Peyer's patch (tissue), 4 donors: ENCODE results near the gene KRTAP10-5. TPM values are rescaled to one million over a fixed set of nuclear protein-coding genes. Genes with fewer than 3 reads are reported as not detected.

Experiments
- DNase-seq, 3 donors: peaks; one replicate each; pipeline ENCODE4 v3.0.0-alpha.2; 2017 to 2019
- H3K27ac ChIP-seq, 4 donors: fragments of 200-600 bp; sonication (generic); one replicate each; pipeline ENCODE4 v1.5.1; 2016 to 2019
- H3K27me3 ChIP-seq, 2 donors: fragments of 200-600 bp; sonication (generic); one replicate each; pipeline ENCODE4 v1.5.1; 2019
- H3K36me3 ChIP-seq, 3 donors: fragments of 200-600 bp; sonication (generic); one replicate each; pipeline ENCODE4 v1.5.1; 2016 to 2019
- H3K4me1 ChIP-seq, 4 donors: fragments of 200-600 bp; sonication (generic); one replicate each; pipeline ENCODE4 v1.5.1; 2016 to 2019
- H3K4me3 ChIP-seq, 4 donors: fragments of 200-600 bp; sonication (generic); 1 replicate in 3 of 4; 2 replicates in 1 of 4; pipeline ENCODE4 v1.5.1; 2016 to 2019; ENCODE audit warnings: mild to moderate bottlenecking in 1 of 4
- H3K9me3 ChIP-seq, 4 donors: fragments of 200-600 bp; sonication (generic); one replicate each; pipeline ENCODE4 v1.5.1; 2016 to 2019; ENCODE audit warnings: mild to moderate bottlenecking in 1 of 4
- POLR2A ChIP-seq, 2 donors: fragments of 450-650 bp; IDR thresholded peaks; one replicate each; pipeline ENCODE4 v1.5.1; 2017; ENCODE audit warnings: antibody characterized with exemption in 2 of 2, mild to moderate bottlenecking in 2 of 2, moderate library complexity in 2 of 2
- total RNA-seq, 4 donors: library from RNA; depleted of rRNA; stranded (reverse); fragments of >200 nt; gene quantifications; one replicate each; pipeline ENCODE4 v1.1.0, GENCODE V29; 2016
- TF ChIP-seq, protein P1 (sequence below), 6 experiments: fragments of 450-650 bp in 4 of 6; fragments of 200-600 bp in 2 of 6; sonication (generic) in 1 of 6; IDR thresholded peaks; one replicate each; pipeline ENCODE4 v1.5.1; 2017 to 2019; ENCODE audit warnings: antibody characterized with exemption in 6 of 6, mild to moderate bottlenecking in 3 of 6, moderate library complexity in 1 of 6

The KRTAP10-5 gene
- total RNA-seq, 4 donors from 2014 or later = not detected

GRCh38 chr21:44549525-44550211, 30.7 kb downstream of the KRTAP10-5 start:
- H3K27ac ChIP-seq = no peak overlapping the region
- no peak overlapping the region for H3K4me3 ChIP-seq
- peak in 2 of 3 donors; percentile 10 to 26 for DNase-seq
- H3K4me1 ChIP-seq = no peaks in the 10 kb centered on the region
- no peaks in the 10 kb centered on the region for H3K27me3 ChIP-seq
- H3K36me3 ChIP-seq = no peaks in the 10 kb centered on the region
- no peaks in the 10 kb centered on the region for H3K9me3 ChIP-seq
- TF ChIP-seq POLR2A (IDR thresholded peaks at IDR 0.05) = no peak

DNA sequence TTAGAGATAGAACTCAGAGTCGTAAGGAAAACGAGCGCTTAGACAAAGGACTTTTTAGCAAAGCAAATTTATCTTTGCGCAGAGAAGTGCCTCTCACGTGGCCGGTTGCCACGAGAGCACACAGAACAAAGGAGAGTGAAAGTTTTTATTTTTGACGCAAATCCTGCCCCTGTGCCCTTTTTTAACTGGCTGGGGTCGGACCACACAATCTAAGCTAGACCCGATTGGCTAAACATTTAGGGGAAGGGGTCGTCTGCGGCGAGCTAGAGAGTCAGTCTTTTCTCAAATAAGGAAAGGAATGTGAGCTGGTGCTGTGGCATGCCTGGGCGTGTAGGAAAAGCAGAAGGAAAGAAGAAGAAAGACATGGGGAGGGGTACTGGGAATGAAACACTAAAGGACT, 31.5 kb downstream of the KRTAP10-5 start:
- H3K36me3 ChIP-seq = no peaks in the 10 kb centered on the region
- no peaks in the 10 kb centered on the region for H3K9me3 ChIP-seq
- no peaks in the 10 kb centered on the region for H3K4me1 ChIP-seq
- H3K27me3 ChIP-seq = no peaks in the 10 kb centered on the region
- peak in 2 of 3 donors; percentile 5 to 24 for DNase-seq
- H3K4me3 ChIP-seq = no peak overlapping the region
- TF ChIP-seq, protein P1, sequence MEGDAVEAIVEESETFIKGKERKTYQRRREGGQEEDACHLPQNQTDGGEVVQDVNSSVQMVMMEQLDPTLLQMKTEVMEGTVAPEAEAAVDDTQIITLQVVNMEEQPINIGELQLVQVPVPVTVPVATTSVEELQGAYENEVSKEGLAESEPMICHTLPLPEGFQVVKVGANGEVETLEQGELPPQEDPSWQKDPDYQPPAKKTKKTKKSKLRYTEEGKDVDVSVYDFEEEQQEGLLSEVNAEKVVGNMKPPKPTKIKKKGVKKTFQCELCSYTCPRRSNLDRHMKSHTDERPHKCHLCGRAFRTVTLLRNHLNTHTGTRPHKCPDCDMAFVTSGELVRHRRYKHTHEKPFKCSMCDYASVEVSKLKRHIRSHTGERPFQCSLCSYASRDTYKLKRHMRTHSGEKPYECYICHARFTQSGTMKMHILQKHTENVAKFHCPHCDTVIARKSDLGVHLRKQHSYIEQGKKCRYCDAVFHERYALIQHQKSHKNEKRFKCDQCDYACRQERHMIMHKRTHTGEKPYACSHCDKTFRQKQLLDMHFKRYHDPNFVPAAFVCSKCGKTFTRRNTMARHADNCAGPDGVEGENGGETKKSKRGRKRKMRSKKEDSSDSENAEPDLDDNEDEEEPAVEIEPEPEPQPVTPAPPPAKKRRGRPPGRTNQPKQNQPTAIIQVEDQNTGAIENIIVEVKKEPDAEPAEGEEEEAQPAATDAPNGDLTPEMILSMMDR (IDR thresholded peaks at IDR 0.05) = no peak
- no peak for TF ChIP-seq POLR2A (IDR thresholded peaks at IDR 0.05)
- no peak overlapping the region for H3K27ac ChIP-seq

- Histone ChIP-seq H3K36me3 (no peaks in the 10 kb centered on the region), H3K27me3 (no peaks in the 10 kb centered on the region), H3K4me1 (no peaks in the 10 kb centered on the region), H3K27ac (no peak overlapping the region), H3K9me3 (peaks cover 0 to 1% (median 0%) of the 10 kb centered on the region in 4 donors), H3K4me3 (no peak overlapping the region)
- DNase-seq = peak in 2 of 3 donors; percentile 10 to 35
- TF ChIP-seq, protein P1 (IDR thresholded peaks at IDR 0.05) = no peak
- TF ChIP-seq POLR2A (IDR thresholded peaks at IDR 0.05) = no peak
Observed at GRCh38 chr21:44548381-44548780, 32.0 kb downstream of the KRTAP10-5 start.

GRCh38 chr21:44547656-44548331, 32.6 kb downstream of the KRTAP10-5 start:
- peaks cover 0 to 7% (median 0%) of the 10 kb centered on the region in 4 donors for H3K9me3 ChIP-seq
- TF ChIP-seq POLR2A (IDR thresholded peaks at IDR 0.05) = no peak
- TF ChIP-seq, protein P1 (IDR thresholded peaks at IDR 0.05) = no peak
- H3K36me3 ChIP-seq = no peaks in the 10 kb centered on the region
- no peaks in the 10 kb centered on the region for H3K27me3 ChIP-seq
- H3K27ac ChIP-seq = peak overlapping the region in 1 of 4 donors; percentile 44
- no peaks in the 10 kb centered on the region for H3K4me1 ChIP-seq
- peak in 2 of 3 donors; percentile 22 to 48 for DNase-seq
- no peak overlapping the region for H3K4me3 ChIP-seq

- Histone ChIP-seq H3K36me3 (no peaks in the 10 kb centered on the region), H3K27me3 (no peaks in the 10 kb centered on the region), H3K4me3 (no peak overlapping the region), H3K27ac (no peak overlapping the region), H3K4me1 (no peaks in the 10 kb centered on the region), H3K9me3 (peaks cover 0 to 9% (median 2%) of the 10 kb centered on the region in 4 donors)
- TF ChIP-seq POLR2A (IDR thresholded peaks at IDR 0.05) = no peak
- TF ChIP-seq, protein P1 (IDR thresholded peaks at IDR 0.05) = no peak
- DNase-seq = no peak
Observed at GRCh38 chr21:44544566-44544965, 35.8 kb downstream of the KRTAP10-5 start.

GRCh38 chr21:44542716-44543115, 37.7 kb downstream of the KRTAP10-5 start:
- Histone ChIP-seq H3K36me3 (no peaks in the 10 kb centered on the region), H3K4me3 (no peak overlapping the region), H3K27ac (no peak overlapping the region), H3K4me1 (no peaks in the 10 kb centered on the region), H3K9me3 (peaks cover 0 to 9% (median 2%) of the 10 kb centered on the region in 4 donors), H3K27me3 (no peaks in the 10 kb centered on the region)
- TF ChIP-seq, protein P1 (IDR thresholded peaks at IDR 0.05) = no peak
- TF ChIP-seq POLR2A (IDR thresholded peaks at IDR 0.05) = no peak
- DNase-seq = no peak
